ENCODE results near the gene ZC3H8.

ZC3H8 gene

DNA sequence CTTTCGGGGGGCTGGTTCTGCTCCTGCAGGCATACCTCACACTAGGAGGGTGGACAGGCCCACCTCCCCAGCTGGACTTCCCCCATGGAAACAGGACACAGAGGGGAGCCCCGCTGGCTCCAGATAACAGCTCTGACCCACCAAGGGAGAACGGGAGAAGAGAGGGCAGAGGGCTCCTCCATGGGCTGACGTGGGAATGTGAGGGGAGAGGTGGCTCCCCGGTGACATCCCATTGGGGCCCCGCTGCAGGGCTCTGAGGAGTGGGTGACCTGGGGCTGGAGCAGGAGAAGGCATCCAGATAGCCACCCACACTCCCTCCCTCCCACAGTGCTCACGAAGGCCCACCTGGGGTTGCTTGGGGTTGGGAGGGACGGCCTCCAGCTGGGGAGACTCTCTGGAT is 70.7 kb downstream of the ZC3H8 start:
- in situ Hi-C loops (cut with HindIII; ENCODE audit: low pct_unique_long_range_greater_than_20kb, low sequenced_read_pairs): no loop called here

GRCh38 chr2:112183327-112184025 is 71.4 kb downstream of the ZC3H8 start:
- no peak for DNase-seq (ENCODE audit: low read depth in 1 of 2, low spot score in 1 of 2)
- in situ Hi-C loops (cut with HindIII; ENCODE audit: low pct_unique_long_range_greater_than_20kb, low sequenced_read_pairs): no loop called here
- no peak for TF ChIP-seq JUND (IDR thresholded peaks at IDR 0.05; ENCODE audit: low read depth)

More for the DNA sequence above, 70.7 kb downstream of the ZC3H8 start:
- no peak for TF ChIP-seq JUND (IDR thresholded peaks at IDR 0.05; ENCODE audit: low read depth)
- no peak for DNase-seq (ENCODE audit: low read depth in 1 of 2, low spot score in 1 of 2)

GRCh38 chr2:112182581-112183034 is 72.2 kb downstream of the ZC3H8 start:
- TF ChIP-seq JUND (IDR thresholded peaks at IDR 0.05; ENCODE audit: low read depth): no peak
- no peak for DNase-seq (ENCODE audit: low read depth in 1 of 2, low spot score in 1 of 2)
- in situ Hi-C loops (cut with HindIII; ENCODE audit: low pct_unique_long_range_greater_than_20kb, low sequenced_read_pairs): no loop called here

DNA sequence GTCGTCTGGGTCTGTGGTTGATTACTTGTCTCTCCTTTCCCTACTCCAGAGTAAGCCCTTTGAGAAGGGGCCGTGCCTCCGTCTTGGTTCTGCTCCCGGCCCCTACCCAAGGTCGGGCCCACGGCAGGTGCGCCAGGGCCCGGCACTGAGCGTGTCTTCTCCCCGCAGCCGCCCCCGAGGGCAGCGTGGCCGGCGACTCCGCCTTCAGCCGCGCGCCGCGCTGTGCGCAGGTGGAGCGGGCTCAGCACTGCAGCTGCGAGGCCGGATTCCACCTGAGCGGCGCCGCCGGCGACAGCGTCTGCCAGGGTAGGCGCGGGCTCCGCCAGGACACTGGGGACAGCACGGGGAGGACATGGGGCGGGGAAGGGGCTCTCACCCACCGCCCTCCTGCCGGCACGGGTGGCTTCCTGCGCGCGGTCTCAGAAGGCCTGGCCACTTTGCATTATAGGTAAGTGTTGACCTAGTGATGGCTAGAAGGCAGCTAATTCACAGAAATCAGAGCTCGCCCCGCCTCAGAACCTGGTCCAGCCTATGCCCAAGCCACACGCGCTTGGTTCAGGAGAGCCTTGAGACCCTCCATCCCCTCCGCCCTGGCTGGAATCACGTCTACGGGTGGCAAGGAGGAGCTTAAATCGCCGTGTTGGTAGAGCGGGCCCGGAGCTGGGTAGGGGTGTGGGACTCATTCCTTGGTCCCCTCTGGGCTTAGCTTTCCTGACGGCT is 73.1 kb downstream of the ZC3H8 start:
- in situ Hi-C loops (cut with HindIII; ENCODE audit: low pct_unique_long_range_greater_than_20kb, low sequenced_read_pairs): no loop called here
- TF ChIP-seq JUND (IDR thresholded peaks at IDR 0.05; ENCODE audit: low read depth): no peak
- DNase-seq (ENCODE audit: low read depth in 1 of 2, low spot score in 1 of 2): no peak

DNA sequence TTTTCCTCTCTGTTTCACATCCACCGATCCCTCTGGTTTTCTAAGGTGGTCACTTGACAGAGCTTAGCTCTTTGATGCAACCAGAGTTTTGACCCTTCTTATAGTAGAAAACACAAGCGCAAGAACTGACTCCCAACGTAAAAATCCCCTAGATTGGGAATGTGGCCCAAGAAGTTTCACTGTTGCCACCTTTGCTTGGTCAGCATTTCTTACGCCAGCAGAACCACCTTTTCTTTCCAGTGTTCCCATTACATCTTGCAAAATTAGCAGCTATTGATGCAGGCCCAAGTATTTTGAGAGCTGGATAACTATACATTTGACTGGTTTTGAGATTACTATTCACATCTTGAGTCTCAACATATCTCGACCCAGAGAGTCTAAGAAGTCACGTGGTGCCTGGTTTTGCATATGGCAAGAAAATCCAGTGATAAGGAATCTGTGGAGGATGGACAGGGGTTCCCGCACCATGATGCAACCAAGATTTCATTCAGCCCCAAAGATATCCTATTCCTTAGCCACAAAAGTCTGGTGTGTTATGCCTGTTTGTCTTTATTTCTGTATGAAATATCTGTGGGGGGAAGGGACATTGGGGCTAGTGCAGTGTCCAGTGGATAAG is 78.8 kb downstream of the ZC3H8 start:
- TF ChIP-seq JUND (IDR thresholded peaks at IDR 0.05; ENCODE audit: low read depth): no peak
- no peak for DNase-seq (ENCODE audit: low read depth in 1 of 2, low spot score in 1 of 2)
- in situ Hi-C loops (cut with HindIII; ENCODE audit: low pct_unique_long_range_greater_than_20kb, low sequenced_read_pairs): no loop called here

- in situ Hi-C loops (cut with HindIII; ENCODE audit: low pct_unique_long_range_greater_than_20kb, low sequenced_read_pairs): no loop called here
- DNase-seq (ENCODE audit: low read depth in 1 of 2, low spot score in 1 of 2): no peak
- no peak for TF ChIP-seq JUND (IDR thresholded peaks at IDR 0.05; ENCODE audit: low read depth)
These were observed 79.5 kb downstream of the ZC3H8 start for GRCh38 chr2:112175333-112175732.

- no peak for DNase-seq (ENCODE audit: low read depth in 1 of 2, low spot score in 1 of 2)
- no peak for TF ChIP-seq JUND (IDR thresholded peaks at IDR 0.05; ENCODE audit: low read depth)
- in situ Hi-C loops (cut with HindIII; ENCODE audit: low pct_unique_long_range_greater_than_20kb, low sequenced_read_pairs): no loop called here
These were observed 80.5 kb downstream of the ZC3H8 start for GRCh38 chr2:112174383-112174782.

DNA sequence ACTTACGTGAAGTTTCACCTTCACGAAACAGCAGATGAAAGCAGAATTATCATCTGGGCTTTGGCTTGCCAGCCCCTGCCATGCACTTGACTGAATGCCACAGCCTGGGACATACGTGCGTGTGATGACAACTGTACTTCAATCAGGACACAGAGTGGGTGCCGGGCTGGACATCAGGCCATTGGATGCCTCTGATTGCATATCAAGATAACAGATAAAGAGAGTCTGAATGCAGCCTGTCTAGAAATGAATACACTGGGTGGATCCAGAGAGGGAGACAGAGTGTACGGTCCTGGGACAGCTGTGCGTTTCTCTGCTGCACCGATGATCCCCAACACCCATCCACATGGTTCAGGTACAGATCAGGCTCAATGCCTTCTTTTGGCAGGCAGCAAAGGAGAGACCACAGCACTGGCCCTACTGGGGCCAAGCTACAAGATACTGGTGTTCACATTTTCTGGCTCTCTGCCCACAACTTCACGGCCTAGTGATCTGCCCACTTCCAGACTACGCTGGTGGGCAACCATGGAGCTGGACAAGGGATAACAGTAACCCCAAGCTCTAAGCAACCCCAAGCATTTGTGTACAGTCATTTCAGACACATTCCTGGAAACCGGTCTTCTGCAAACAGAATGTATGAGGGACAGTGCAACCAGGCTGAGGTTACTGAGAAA is 81.1 kb downstream of the ZC3H8 start:
- in situ Hi-C loops (cut with HindIII; ENCODE audit: low pct_unique_long_range_greater_than_20kb, low sequenced_read_pairs): no loop called here
- TF ChIP-seq JUND (IDR thresholded peaks at IDR 0.05; ENCODE audit: low read depth): no peak
- DNase-seq (ENCODE audit: low read depth in 1 of 2, low spot score in 1 of 2): no peak

DNA sequence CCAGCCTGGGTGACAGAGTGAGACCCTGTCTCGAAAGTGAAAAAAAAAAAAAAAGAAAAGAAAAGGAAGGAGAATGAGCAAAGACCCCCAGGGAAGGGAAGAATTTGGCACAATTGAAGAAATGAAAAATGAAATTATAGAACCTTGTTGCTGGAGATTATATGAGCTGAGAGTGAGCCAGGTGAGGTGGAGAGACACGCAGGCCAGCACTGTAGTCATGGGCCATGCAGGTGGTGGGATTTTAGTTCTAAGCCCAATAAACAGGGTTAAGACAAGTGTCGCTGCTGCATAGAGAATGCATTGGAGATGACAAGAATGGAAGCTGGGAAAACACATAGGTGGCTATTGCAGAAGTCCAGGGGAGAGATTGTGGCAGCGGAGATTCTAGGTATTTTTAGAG is 84.3 kb downstream of the ZC3H8 start:
- in situ Hi-C loops (cut with HindIII; ENCODE audit: low pct_unique_long_range_greater_than_20kb, low sequenced_read_pairs): no loop called here
- no peak for DNase-seq (ENCODE audit: low read depth in 1 of 2, low spot score in 1 of 2)
- no peak for TF ChIP-seq JUND (IDR thresholded peaks at IDR 0.05; ENCODE audit: low read depth)

- DNase-seq (ENCODE audit: low read depth in 1 of 2, low spot score in 1 of 2): no peak
- in situ Hi-C loops (cut with HindIII; ENCODE audit: low pct_unique_long_range_greater_than_20kb, low sequenced_read_pairs): no loop called here
- TF ChIP-seq JUND (IDR thresholded peaks at IDR 0.05; ENCODE audit: low read depth): no peak
These were observed 86.3 kb downstream of the ZC3H8 start for GRCh38 chr2:112168422-112169124.

- in situ Hi-C loops (cut with HindIII; ENCODE audit: low pct_unique_long_range_greater_than_20kb, low sequenced_read_pairs): no loop called here
- no peak for DNase-seq (ENCODE audit: low read depth in 1 of 2, low spot score in 1 of 2)
- TF ChIP-seq JUND (IDR thresholded peaks at IDR 0.05; ENCODE audit: low read depth): no peak
These were observed 87.9 kb downstream of the ZC3H8 start for GRCh38 chr2:112166806-112167499.

DNA sequence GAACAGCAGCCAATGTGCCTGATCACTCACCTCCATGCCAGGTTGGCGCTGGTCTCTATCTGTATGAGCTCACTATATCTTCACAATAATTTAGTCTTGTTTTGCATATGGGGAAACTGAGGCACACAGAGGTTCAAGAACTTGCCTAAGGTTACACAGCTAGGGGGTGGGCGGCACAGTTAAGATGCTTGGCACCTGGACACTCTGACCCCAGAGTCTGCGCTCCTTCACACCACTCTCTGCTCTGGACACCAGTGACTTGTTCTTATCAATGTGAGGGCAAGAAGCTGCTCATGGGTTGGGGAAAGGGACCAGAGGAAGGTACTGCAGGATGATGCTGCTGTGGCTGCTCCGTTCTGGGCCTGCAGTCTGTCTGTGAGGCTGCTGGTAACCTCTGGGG is 89.5 kb downstream of the ZC3H8 start:
- DNase-seq (ENCODE audit: low read depth in 1 of 2, low spot score in 1 of 2): no peak
- in situ Hi-C loops (cut with HindIII; ENCODE audit: low pct_unique_long_range_greater_than_20kb, low sequenced_read_pairs): no loop called here
- TF ChIP-seq JUND (IDR thresholded peaks at IDR 0.05; ENCODE audit: low read depth): no peak

Measured in T47D (cell line).